Panc1 (cell line): ENCODE data around the gene CNPY4. TPM values are rescaled to one million over a fixed set of nuclear protein-coding genes. Genes with fewer than 3 reads are reported as not detected.
A peak's percentile ranks its signal among the peaks of the same experiment; 100 is the strongest.

Source experiments
- ATAC-seq: fragments of 200-7000 bp; cut with Tn5 transposase; 2 replicates; pipeline ENCODE4 v1.9.1; 2020; ENCODE audit warnings: mild to moderate bottlenecking, moderate library complexity
- BruUV-seq: library from RNA; stranded (reverse); fragments of 400-500 nt; replicated peaks from 2 replicates; lab custom pipeline; 2021; lab: Mats Ljungman, UMichigan
- CTCF ChIA-PET: fragments of 300-600 bp; sonication (Branson Sonifier 250); formaldehyde crosslinking; loops from one replicate; lab custom pipeline; 2022; ENCODE audit warnings: antibody characterized with exemption; lab: Charles Lee
- POLR2A ChIA-PET: fragments of 300-600 bp; sonication (Branson Sonifier 250); formaldehyde crosslinking; loops from one replicate; lab custom pipeline; 2022; ENCODE audit warnings: antibody characterized with exemption; lab: Charles Lee
- DNase-seq: peaks from one replicate; pipeline ENCODE4 v3.0.0-alpha.2; 2010; ENCODE audit warnings: low read depth, low spot score
- H3K27ac ChIP-seq: 2 replicates; pipeline ENCODE4 v1.5.1; 2011; ENCODE audit warnings: mild to moderate bottlenecking, low read length, inconsistent platforms
- H3K27me3 ChIP-seq: fragments of 200-500 bp; sonication (Bioruptor generic); 2 replicates; pipeline ENCODE4 v1.6.0; 2014; ENCODE audit warnings: low read length, inconsistent platforms; ENCODE audit not compliant: control insufficient read depth, insufficient read depth
- H3K36me3 ChIP-seq: fragments of 200-500 bp; sonication (Bioruptor generic); 2 replicates; pipeline ENCODE4 v1.5.1; 2014; ENCODE audit warnings: inconsistent platforms, mild to moderate bottlenecking, low read length, moderate library complexity; ENCODE audit not compliant: control insufficient read depth, insufficient read depth
- H3K4me1 ChIP-seq: 2 replicates; pipeline ENCODE4 v1.5.1; 2011; ENCODE audit warnings: inconsistent platforms, mild to moderate bottlenecking, low read length, moderate library complexity; ENCODE audit not compliant: control insufficient read depth, insufficient read depth
- H3K4me3 ChIP-seq, 2 experiments: 2 replicates each; pipeline ENCODE4 v1.5.1; 2011 to 2012; ENCODE audit warnings: low read depth in 2 of 2, low read length in 2 of 2, mild to moderate bottlenecking in 2 of 2, inconsistent platforms in 1 of 2, moderate library complexity in 1 of 2
- H3K9me3 ChIP-seq: fragments of 200-500 bp; sonication (Bioruptor generic); 2 replicates; pipeline ENCODE4 v1.5.1; 2014; ENCODE audit warnings: low read depth, mild to moderate bottlenecking, inconsistent platforms, low read length, moderate library complexity; ENCODE audit not compliant: control insufficient read depth, insufficient read depth
- CTCF ChIP-seq: fragments of 450-650 bp; IDR thresholded peaks from 2 replicates; pipeline ENCODE4 v1.5.1; 2017; ENCODE audit warnings: mild to moderate bottlenecking
- POLR2AphosphoS5 ChIP-seq: IDR thresholded peaks from 2 replicates; pipeline ENCODE4 v1.6.1; 2012; ENCODE audit warnings: mild to moderate bottlenecking, low read depth, low read length, moderate library complexity
- REST ChIP-seq, 2 experiments: IDR thresholded peaks; 2 replicates each; pipeline ENCODE4 v1.6.1; 2011 to 2012; ENCODE audit warnings: low read depth in 2 of 2, control low read depth in 1 of 2, low read length in 1 of 2, mild to moderate bottlenecking in 1 of 2, moderate library complexity in 1 of 2; ENCODE audit not compliant: insufficient read depth in 1 of 2
- SIN3A ChIP-seq: IDR thresholded peaks from 2 replicates; pipeline ENCODE4 v1.6.1; 2012; ENCODE audit warnings: low read depth, mild to moderate bottlenecking, low read length, moderate library complexity, borderline replicate concordance; ENCODE audit not compliant: insufficient read depth
- TCF7L2 ChIP-seq: IDR thresholded peaks from 2 replicates; pipeline ENCODE4 v1.6.1; 2011; ENCODE audit warnings: mild to moderate bottlenecking, low read depth, low read length, inconsistent platforms
- in situ Hi-C: cut with HindIII; loops from 2 replicates; pipeline ENCODE4 v1.10.0; 2016; ENCODE audit warnings: low sequenced_read_pairs, low pct_unique_long_range_greater_than_20kb
- intact Hi-C: fragments of 100-400 bp; cut with micrococcal nuclease; formaldehyde crosslinking; loops from one replicate; pipeline ENCODE4 v1.10.0; 2022; ENCODE audit not compliant: unreplicated experiment
- total RNA-seq: library from RNA; stranded (reverse); gene quantifications from one replicate; pipeline ENCODE4 v1.2.1, GENCODE V29; 2021; ENCODE audit not compliant: unreplicated experiment

CNPY4 gene
- total RNA-seq, 1 experiment from 2014 or later, result 12.6 TPM

GRCh38 chr7:100085515-100085914 is 33.9 kb upstream of the CNPY4 start:
- intact Hi-C loops (loop anchor here (10.0 kb wide), 1 partner anchor 91 kb away; no protein-coding TSS in a partner anchor), in situ Hi-C loops (no loop called here)
- Histone ChIP-seq H3K27me3 (no peaks in the 10 kb centered on the region), H3K9me3 (no peaks in the 10 kb centered on the region), H3K4me3 (no peak overlapping the region), H3K27ac (no peak overlapping the region), H3K4me1 (peaks cover 24% of the 10 kb centered on the region), H3K36me3 (peaks cover 11% of the 10 kb centered on the region)
- ATAC-seq (no peak), DNase-seq (no peak)
- ChIA-PET POLR2A (no interaction called here), CTCF (no interaction called here)
- no TSS peak for BruUV-seq
- TF ChIP-seq SIN3A, result no peak
- no peak for TF ChIP-seq TCF7L2
- no peak for TF ChIP-seq POLR2AphosphoS5
- no peak for TF ChIP-seq REST (IDR thresholded peaks at IDR 0.05; ENCODE audit: insufficient read depth in 1 of 2, low read depth in 2 of 2, low read length in 1 of 2)
- no peak for TF ChIP-seq CTCF

- BruUV-seq, result no TSS peak
- peak; percentile 23; the same call in 1 of the 2 replicates for ATAC-seq
- TF ChIP-seq SIN3A (no peak), POLR2AphosphoS5 (no peak), CTCF (no peak), REST (IDR thresholded peaks at IDR 0.05; ENCODE audit: insufficient read depth in 1 of 2, low read depth in 2 of 2, low read length in 1 of 2) (no peak), TCF7L2 (no peak)
- no peaks in the 10 kb centered on the region for H3K9me3 ChIP-seq
- no peaks in the 10 kb centered on the region for H3K27me3 ChIP-seq
- H3K36me3 ChIP-seq, result peaks cover 3% of the 10 kb centered on the region
- H3K4me3 ChIP-seq, result no peak overlapping the region
- POLR2A ChIA-PET, result no interaction called here
- peaks cover 33% of the 10 kb centered on the region for H3K4me1 ChIP-seq
- CTCF ChIA-PET, result no interaction called here
- H3K27ac ChIP-seq, result peak overlapping the region; percentile 56
- in situ Hi-C loops (no loop called here), intact Hi-C loops (loop anchor here (10.0 kb wide), 1 partner anchor 92 kb away; no protein-coding TSS in a partner anchor)
- no peak for DNase-seq
Measured at GRCh38 chr7:100087055-100087750, 32.2 kb upstream of the CNPY4 start.
